Liver (tissue), 9 donors: ENCODE measurements around the gene CCDC30. TPM values are rescaled to one million over a fixed set of nuclear protein-coding genes. Genes with fewer than 3 reads are reported as not detected.
A peak's percentile ranks its signal among the peaks of the same experiment; 100 is the strongest.

Source experiments
- DNase-seq: peaks from one replicate; pipeline ENCODE4 v3.0.0-alpha.2; 2017; ENCODE audit warnings: low spot score
- H3K27ac ChIP-seq, 2 donors: one replicate each; pipeline ENCODE4 v1.7.0; 2013; ENCODE audit warnings: inconsistent platforms in 2 of 2, low read length in 2 of 2, control low read depth in 1 of 2, low read depth in 1 of 2, mild to moderate bottlenecking in 1 of 2
- H3K27me3 ChIP-seq, 4 donors: one replicate each; pipeline versions ENCODE4 v1.6.1 to v1.7.0; 2013; ENCODE audit warnings: low read length in 3 of 4, inconsistent platforms in 1 of 4, mild to moderate bottlenecking in 1 of 4, moderate library complexity in 1 of 4; ENCODE audit not compliant: control insufficient read depth in 4 of 4, insufficient read depth in 4 of 4
- H3K36me3 ChIP-seq, 4 donors: one replicate each; pipeline versions ENCODE4 v1.6.1 to v1.7.0; 2013; ENCODE audit warnings: low read length in 3 of 4, mild to moderate bottlenecking in 3 of 4, low read depth in 1 of 4, moderate library complexity in 1 of 4; ENCODE audit not compliant: control insufficient read depth in 4 of 4, insufficient read depth in 3 of 4
- H3K4me1 ChIP-seq, 4 donors: one replicate each; pipeline versions ENCODE4 v1.6.1 to v1.7.0; 2013; ENCODE audit warnings: low read length in 3 of 4, mild to moderate bottlenecking in 3 of 4, moderate library complexity in 1 of 4; ENCODE audit not compliant: control insufficient read depth in 4 of 4, insufficient read depth in 4 of 4
- H3K4me3 ChIP-seq, 3 donors: one replicate each; pipeline versions ENCODE4 v1.6.1 to v1.7.0; 2013; ENCODE audit warnings: low read length in 3 of 3, control low read depth in 1 of 3, low read depth in 1 of 3, mild to moderate bottlenecking in 1 of 3
- H3K9ac ChIP-seq, 2 donors: one replicate each; pipeline ENCODE4 v1.7.0; 2013; ENCODE audit warnings: low read length in 2 of 2, mild to moderate bottlenecking in 2 of 2, moderate library complexity in 2 of 2, control low read depth in 1 of 2, low read depth in 1 of 2
- H3K9me3 ChIP-seq, 4 donors: one replicate each; pipeline versions ENCODE4 v1.6.1 to v1.7.0; 2013; ENCODE audit warnings: low read length in 3 of 4; ENCODE audit not compliant: control insufficient read depth in 4 of 4
- EGR1 ChIP-seq, 2 donors: IDR thresholded peaks; 2 replicates each; pipeline ENCODE4 v1.6.1; 2016 to 2018; ENCODE audit warnings: antibody characterized with exemption in 2 of 2, low read depth in 2 of 2
- FOXA1 ChIP-seq: IDR thresholded peaks from 2 replicates; pipeline ENCODE4 v1.6.1; 2016; ENCODE audit warnings: antibody characterized with exemption
- FOXA2 ChIP-seq: IDR thresholded peaks from 2 replicates; pipeline ENCODE4 v1.6.1; 2016; ENCODE audit warnings: antibody characterized with exemption
- GABPA ChIP-seq, 2 donors: IDR thresholded peaks in 1 of 2; conservative IDR thresholded peaks in 1 of 2; 2 replicates each; pipeline ENCODE4 v1.6.1; 2016; ENCODE audit warnings: antibody characterized with exemption in 2 of 2, mild to moderate bottlenecking in 1 of 2, moderate library complexity in 1 of 2
- HNF4A ChIP-seq, 2 donors: conservative IDR thresholded peaks; 2 replicates each; pipeline ENCODE4 v1.6.1; 2016; ENCODE audit warnings: antibody characterized with exemption in 2 of 2, mild to moderate bottlenecking in 2 of 2
- HNF4G ChIP-seq: IDR thresholded peaks from 2 replicates; pipeline ENCODE4 v1.6.1; 2016; ENCODE audit warnings: antibody characterized with exemption
- NR2F2 ChIP-seq: IDR thresholded peaks from 2 replicates; pipeline ENCODE4 v1.6.1; 2016; ENCODE audit warnings: antibody characterized with exemption
- RAD21 ChIP-seq, 2 donors: IDR thresholded peaks; 2 replicates each; pipeline ENCODE4 v1.6.1; 2016; ENCODE audit warnings: antibody characterized with exemption in 2 of 2, mild to moderate bottlenecking in 2 of 2
- REST ChIP-seq: IDR thresholded peaks from 2 replicates; pipeline ENCODE4 v1.6.1; 2016; ENCODE audit warnings: antibody characterized with exemption, mild to moderate bottlenecking
- RXRA ChIP-seq, 2 donors: IDR thresholded peaks; 2 replicates each; pipeline ENCODE4 v1.6.1; 2017 to 2018; ENCODE audit warnings: antibody characterized with exemption in 2 of 2, mild to moderate bottlenecking in 1 of 2
- SP1 ChIP-seq: IDR thresholded peaks from 2 replicates; pipeline ENCODE4 v1.6.1; 2018; ENCODE audit warnings: antibody characterized with exemption, mild to moderate bottlenecking
- TAF1 ChIP-seq: conservative IDR thresholded peaks from 2 replicates; pipeline ENCODE4 v1.6.1; 2016; ENCODE audit warnings: antibody characterized with exemption, mild to moderate bottlenecking
- YY1 ChIP-seq: IDR thresholded peaks from 2 replicates; pipeline ENCODE4 v1.6.1; 2016; ENCODE audit warnings: antibody characterized with exemption, mild to moderate bottlenecking
- WGBS: extraction: QIAGEN DNeasy Blood & Tissue Kit; methylation state at CpG from one replicate; pipeline ENCODE4 v1.1.7; 2013; 5-methylcytosine and 5-hydroxymethylcytosine counted together
- polyA plus RNA-seq, 2 donors: library from polyadenylated mRNA; stranded (reverse) in 1 of 2; unstranded in 1 of 2; fragments of 200-250 nt in 1 of 2; fragments of >200 nt in 1 of 2; fragmentation: Nextera tagmentation in 1 of 2; extraction: Ambion mirVana in 1 of 2; gene quantifications; one replicate each; pipeline versions ENCODE4 v1.2.1 to v1.2.3, GENCODE V29; 2013 to 2015
- total RNA-seq, 2 donors: library from RNA; depleted of rRNA; stranded (reverse); fragments of >200 nt; gene quantifications; one replicate each; pipeline ENCODE4 v1.2.3, GENCODE V29; 2014
- TF ChIP-seq, protein P1 (sequence below): IDR thresholded peaks from 2 replicates; pipeline ENCODE4 v1.6.1; 2016; ENCODE audit warnings: antibody characterized with exemption
- TF ChIP-seq, protein P2 (sequence below): fragments of 150-350 bp; IDR thresholded peaks from 2 replicates; pipeline ENCODE4 v1.5.1; 2017; ENCODE audit warnings: improper control_type of control experiment, low read depth, low read length; ENCODE audit not compliant: missing input control
- TF ChIP-seq, protein P3 (sequence below): IDR thresholded peaks from 2 replicates; pipeline ENCODE4 v1.6.1; 2016; ENCODE audit warnings: antibody characterized with exemption
- donor health status: healthy.
- donor health status: healthy.
- donor health status: healthy.
- donor health status: healthy.
- donor health status: healthy.

CCDC30 gene
- total and polyA plus RNA-seq, 4 donors: 0.07 to 2.0 (median 1.3) TPM

- no peak for TF ChIP-seq SP1
- TF ChIP-seq HNF4G: no peak
- no peak for TF ChIP-seq FOXA2
- TF ChIP-seq, protein P1, sequence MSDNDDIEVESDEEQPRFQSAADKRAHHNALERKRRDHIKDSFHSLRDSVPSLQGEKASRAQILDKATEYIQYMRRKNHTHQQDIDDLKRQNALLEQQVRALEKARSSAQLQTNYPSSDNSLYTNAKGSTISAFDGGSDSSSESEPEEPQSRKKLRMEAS: no peak
- no peak for TF ChIP-seq REST
- no peak for TF ChIP-seq RAD21 (IDR thresholded peaks at IDR 0.05)
- TF ChIP-seq, protein P2, sequence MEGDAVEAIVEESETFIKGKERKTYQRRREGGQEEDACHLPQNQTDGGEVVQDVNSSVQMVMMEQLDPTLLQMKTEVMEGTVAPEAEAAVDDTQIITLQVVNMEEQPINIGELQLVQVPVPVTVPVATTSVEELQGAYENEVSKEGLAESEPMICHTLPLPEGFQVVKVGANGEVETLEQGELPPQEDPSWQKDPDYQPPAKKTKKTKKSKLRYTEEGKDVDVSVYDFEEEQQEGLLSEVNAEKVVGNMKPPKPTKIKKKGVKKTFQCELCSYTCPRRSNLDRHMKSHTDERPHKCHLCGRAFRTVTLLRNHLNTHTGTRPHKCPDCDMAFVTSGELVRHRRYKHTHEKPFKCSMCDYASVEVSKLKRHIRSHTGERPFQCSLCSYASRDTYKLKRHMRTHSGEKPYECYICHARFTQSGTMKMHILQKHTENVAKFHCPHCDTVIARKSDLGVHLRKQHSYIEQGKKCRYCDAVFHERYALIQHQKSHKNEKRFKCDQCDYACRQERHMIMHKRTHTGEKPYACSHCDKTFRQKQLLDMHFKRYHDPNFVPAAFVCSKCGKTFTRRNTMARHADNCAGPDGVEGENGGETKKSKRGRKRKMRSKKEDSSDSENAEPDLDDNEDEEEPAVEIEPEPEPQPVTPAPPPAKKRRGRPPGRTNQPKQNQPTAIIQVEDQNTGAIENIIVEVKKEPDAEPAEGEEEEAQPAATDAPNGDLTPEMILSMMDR: no peak
- no peak for TF ChIP-seq FOXA1
- no peak for TF ChIP-seq TAF1
- no peak for TF ChIP-seq GABPA (IDR thresholded peaks at IDR 0.05 in 1 of 2, conservative IDR thresholded peaks at IDR 0.05 in 1 of 2)
- TF ChIP-seq, protein P3, sequence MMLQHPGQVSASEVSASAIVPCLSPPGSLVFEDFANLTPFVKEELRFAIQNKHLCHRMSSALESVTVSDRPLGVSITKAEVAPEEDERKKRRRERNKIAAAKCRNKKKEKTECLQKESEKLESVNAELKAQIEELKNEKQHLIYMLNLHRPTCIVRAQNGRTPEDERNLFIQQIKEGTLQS: no peak
- TF ChIP-seq EGR1 (IDR thresholded peaks at IDR 0.05; ENCODE audit: low read depth in 2 of 2): no peak
- no peak for TF ChIP-seq RXRA (IDR thresholded peaks at IDR 0.05)
- TF ChIP-seq NR2F2: no peak
- Histone ChIP-seq H3K9me3 (no peaks in the 10 kb centered on the region), H3K4me3 (no peak overlapping the region), H3K27ac (no peak overlapping the region), H3K27me3 (no peaks in the 10 kb centered on the region), H3K4me1 (peaks cover 1 to 28% (median 22%) of the 10 kb centered on the region in 4 donors), H3K9ac (no peak overlapping the region), H3K36me3 (peaks cover 0 to 8% (median 3%) of the 10 kb centered on the region in 4 donors)
- DNase-seq: no peak
- WGBS: 86% methylated on average over 2 of the region's 2 CpGs
These were observed 217.0 kb downstream of the CCDC30 start for GRCh38 chr1:42680055-42680454.

- 10% methylated on average over 18 of the region's 18 CpGs for WGBS
- Histone ChIP-seq H3K27ac (peak overlapping the region; percentile 95), H3K4me1 (peaks cover 3 to 34% (median 27%) of the 10 kb centered on the region in 4 donors), H3K36me3 (peaks cover 0 to 5% (median 0%) of the 10 kb centered on the region in 4 donors), H3K4me3 (peak overlapping the region; percentile 85 to 95 (median 93)), H3K27me3 (no peaks in the 10 kb centered on the region), H3K9me3 (no peaks in the 10 kb centered on the region), H3K9ac (peak overlapping the region; percentile 83 to 85)
- TF ChIP-seq YY1 (no peak), NR2F2 (no peak), HNF4A (conservative IDR thresholded peaks at IDR 0.05) (no peak), REST (no peak), RAD21 (IDR thresholded peaks at IDR 0.05) (no peak), TAF1 (no peak), FOXA1 (no peak)
- TF ChIP-seq, protein P3: no peak
- DNase-seq: peak; percentile 34
These were observed 218.0 kb downstream of the CCDC30 start for GRCh38 chr1:42680921-42681683.
